HG03558 (cell line): Measurements from ENCODE around the gene MYO7B.

Source experiments
- ATAC-seq: cut with Tn5 transposase; IDR thresholded peaks from one replicate; pipeline ENCODE4 v1.9.1; 2021; ENCODE audit warnings: moderate number of reproducible peaks; ENCODE audit not compliant: unreplicated experiment; ENCODE audit errors: extremely low read depth

Gene MYO7B

DNA sequence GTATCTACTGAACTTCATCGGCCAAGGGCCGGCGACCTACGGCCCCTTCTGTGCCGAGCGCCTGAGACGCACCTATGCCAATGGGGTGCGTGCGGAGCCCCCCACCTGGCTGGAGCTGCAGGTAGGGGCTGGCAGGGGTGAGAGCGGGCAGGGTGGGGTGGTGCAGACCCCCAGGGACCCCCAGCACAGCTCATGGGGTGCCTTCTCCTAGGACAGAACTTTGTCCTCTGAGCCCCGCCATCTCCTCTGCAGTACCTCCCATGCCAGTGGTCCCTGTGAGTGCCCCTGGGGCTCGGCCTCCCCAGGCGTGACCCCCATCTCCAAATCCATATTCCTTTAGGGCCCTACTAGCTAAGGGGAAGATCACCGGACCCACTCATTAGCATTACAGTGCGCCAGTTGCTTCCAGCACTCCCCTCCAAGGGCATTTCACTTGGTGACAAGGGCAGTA lies 86.5 kb downstream of the MYO7B start:
- no peak for ATAC-seq

DNA sequence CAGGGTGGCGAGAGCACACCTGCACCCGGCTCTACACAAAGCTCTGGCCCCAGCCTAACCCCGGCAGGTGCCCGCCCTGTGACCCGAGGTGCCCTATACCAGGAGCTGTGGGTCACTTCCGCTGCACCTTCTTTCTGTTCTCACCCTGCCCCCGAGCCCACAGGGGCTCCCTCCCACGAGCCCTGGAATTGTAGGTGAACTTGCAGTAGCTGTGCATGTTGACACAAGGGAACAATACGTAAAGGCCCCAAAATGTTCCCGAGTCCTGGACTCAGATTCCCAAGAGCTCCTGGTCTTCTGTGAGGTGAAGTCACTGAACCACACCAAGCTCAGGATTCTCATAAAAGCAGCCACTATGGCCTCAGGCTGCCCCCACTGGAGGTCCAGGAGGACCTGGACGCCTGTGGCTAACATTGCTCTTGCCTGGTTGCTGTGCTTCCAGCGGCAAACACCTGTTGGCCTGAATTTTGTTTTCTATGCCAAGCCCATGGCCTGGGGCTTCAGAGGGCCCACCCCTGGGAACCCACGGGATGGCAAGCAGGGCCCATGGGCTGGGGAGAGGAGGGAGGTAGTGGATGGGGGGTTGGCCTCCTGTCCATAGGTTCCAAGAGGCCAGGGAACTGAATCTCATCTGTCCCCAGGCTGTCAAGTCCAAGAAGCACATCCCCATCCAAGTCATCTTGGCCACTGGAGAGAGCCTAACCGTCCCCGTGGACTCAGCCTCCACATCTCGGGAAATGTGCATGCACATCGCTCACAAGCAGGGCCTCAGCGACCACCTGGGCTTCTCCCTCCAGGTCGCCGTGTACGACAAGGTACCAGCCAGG lies 87.3 kb downstream of the MYO7B start:
- ATAC-seq = no peak

DNA sequence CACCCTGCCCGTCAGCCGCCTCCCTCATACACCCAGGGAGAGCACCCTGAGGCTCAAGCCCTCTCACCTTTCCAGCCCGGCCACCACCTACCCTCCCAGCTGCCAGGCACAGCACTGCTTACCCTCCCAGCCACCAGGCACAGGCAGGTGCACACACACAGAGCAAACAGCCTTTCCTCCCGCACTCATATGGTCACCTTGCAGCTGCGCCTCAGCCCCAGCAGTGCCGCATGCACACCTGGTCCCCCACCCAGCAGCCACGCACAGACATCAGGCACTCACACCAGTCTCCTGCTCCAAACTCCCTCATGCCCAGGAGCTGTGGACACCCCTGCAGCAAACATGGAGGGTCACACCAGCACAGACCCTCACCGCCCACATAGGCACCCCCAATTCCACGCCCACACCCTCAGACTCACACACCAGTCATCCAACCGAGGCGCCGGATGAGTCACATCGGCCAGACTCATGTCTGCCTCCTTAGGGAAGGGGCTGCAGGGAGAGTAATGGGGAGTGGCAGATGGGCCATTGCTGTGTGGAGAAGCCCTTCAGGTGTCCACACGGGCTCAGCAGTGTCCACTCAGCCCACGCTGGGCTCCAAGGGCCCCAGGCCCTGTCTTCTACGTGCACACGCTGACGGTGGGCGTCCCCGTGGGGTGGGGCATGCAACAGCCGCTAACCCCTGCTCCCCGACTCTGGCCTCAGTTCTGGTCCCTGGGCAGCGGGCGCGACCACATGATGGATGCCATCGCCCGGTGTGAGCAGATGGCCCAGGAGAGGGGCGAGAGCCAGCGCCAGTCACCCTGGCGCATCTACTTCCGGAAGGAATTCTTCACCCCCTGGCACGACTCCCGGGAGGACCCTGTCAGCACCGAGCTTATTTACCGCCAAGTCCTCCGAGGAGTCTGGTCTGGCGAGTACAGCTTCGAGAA lies 88.2 kb downstream of the MYO7B start:
- ATAC-seq = no peak

DNA sequence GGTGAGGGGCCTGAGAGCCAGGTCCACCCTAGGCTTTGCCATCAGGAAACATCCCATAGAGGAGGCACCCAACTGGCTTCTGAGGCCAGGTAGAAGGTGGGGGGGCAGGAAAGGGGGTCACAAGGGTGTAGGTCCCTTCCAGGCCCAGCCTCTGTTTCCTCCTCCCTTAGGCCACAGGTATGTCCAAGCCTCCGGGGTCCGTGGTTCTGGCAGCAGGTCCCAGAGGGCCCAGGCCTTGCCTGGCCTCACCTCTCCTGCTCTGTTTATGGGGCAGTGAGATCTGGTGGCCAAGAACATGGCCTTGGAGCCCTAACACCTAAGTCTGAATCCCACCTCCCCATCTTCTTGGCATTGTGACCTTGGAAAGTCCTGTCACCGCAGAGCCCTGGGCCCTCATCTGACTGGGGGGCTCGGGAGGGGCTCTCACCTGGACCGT lies 88.9 kb downstream of the MYO7B start:
- ATAC-seq = no peak

DNA sequence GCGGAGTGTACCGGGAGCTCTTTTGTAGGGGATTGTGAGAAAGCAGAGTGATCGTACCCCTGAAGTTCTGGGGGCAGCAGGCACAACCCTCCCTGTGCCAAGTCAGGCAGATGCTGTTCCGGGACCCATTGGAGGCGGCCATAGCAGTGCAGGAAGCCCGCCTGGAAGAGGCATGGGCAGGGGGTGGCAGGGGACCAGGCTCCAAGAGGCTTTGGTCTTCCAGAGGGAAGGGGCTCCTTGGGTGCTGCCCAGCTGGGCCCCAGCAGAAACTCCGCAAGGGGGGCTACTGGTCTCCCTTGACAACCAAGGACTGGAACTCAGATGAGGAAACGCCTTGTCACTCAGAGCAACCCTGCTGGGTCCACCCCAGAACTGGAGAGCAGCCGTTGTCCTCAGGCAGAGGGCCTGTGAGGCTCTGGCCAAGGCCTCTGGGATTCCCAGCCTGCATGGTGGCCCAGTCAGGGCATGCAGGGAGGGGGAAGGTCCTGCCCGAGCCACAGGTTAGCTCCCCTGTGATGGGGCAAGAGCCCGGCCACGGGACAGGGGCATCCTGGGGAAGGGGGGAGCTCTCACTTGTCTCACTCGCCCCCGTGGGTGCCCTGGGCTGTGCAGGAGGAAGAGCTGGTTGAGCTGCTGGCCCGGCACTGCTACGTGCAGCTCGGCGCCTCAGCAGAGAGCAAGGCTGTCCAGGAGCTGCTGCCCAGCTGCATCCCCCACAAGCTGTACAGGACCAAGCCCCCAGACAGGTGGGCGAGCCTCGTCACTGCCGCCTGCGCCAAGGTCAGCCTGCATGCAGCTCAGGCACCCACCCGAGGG lies 89.5 kb downstream of the MYO7B start:
- ATAC-seq = no peak

DNA sequence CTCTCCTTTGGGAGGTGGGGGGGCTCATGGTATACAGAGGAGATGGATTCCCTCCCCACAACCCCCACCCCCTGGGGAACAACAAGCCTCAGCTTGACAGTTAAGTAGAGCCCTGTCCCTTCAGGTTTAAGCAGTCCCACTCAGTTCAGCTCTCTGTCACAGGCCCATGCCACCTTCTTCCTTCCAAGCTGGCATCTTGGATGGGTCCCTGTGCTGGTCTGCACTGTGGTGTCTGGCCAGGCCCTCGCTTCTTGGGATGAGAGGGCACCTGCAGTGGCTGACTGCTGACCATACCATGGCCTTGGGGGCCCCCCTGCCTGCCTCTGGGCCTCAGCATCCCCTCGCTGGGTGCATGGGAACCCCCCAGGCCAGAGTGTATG lies 90.1 kb downstream of the MYO7B start:
- ATAC-seq = no peak

DNA sequence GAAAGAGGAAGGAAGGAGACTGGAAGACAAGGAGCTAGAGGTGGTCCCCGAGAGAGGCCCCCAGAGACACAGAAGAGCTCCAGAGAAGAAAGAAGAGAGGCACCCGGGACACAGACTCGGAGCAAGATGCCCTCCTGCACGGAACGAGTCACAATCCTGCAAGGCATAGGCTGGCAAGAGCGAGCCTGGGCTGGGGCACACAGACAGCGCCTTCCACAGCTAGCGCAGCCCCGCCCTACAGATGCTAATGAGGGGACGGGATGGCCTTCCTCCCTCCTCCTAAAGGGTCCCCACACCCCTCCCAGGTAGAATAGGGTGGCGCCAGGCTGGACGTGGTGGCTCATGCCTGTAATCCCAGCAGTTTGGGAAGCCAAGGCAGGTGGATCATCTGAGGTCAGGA lies 90.7 kb downstream of the MYO7B start:
- no peak for ATAC-seq

DNA sequence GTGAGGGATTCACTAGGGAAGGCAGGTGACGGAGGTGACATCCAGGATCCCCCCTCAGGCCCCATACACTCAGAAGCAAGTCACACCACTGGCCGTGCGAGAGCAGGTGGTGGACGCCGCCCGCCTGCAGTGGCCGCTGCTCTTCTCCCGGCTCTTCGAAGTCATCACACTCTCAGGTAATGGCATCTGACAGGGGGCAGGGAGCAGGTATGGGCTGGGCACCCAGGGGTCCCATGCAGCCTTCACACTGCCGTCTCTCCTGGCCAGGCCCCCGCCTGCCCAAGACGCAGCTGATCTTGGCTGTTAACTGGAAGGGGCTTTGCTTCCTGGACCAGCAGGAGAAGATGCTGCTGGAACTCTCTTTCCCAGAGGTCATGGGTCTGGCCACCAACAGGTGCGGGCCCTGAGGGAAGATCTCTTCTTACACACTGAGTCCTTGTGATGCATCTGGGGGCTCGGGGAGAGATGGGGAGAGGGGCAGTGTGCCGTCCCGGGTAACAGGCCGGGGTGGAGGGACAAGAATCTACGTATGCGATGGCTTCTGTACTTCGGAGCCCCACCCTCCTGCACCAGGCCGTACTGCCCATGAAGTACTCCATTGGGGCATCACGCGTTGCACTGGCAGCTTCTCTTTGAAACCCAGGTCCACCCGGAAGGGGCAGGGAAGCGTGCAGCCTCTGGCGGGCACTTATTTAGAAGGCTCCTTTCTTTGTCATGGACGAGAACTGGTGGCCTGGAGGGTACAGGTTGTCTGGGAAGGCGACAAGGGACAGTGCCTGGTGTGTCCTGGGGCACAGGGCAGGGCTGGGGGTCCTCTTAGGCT lies 91.6 kb downstream of the MYO7B start:
- ATAC-seq = no peak

DNA sequence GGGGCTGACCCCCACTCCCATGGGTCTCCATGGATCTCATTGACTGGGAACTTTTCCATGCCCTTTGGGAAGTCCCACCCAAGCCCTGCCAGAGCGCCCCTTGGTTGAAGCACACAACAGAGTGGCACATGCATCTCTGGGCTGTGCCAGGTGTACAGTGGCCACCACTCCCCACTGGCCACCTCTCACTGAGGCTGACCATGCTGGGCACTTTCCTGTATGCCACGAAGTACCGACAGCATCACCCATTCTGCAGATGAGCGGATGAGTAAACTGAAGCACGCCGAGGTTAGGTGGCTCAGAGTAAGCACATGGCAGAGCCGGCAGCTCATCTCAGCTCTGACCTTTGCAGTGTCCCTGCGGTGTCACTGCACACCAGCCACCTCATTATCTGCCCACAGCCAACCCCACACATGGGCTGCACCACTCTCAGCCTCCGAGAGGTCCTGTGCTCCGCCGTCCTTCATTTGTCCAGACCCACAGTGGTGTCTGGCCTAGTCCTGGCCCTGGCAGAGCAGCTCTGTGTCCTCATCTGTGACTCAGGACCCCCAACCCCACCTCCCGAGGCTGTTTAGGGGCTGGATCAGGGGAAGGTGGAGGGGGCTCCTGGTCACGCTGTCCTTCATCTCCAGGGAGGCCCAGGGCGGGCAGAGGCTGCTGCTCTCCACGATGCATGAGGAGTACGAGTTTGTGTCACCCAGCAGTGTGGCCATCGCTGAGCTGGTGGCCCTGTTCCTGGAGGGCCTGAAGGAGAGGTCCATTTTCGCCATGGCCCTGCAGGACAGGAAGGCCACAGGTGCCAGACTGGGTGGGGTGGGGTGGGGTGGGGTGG lies 92.5 kb downstream of the MYO7B start:
- ATAC-seq = no peak

DNA sequence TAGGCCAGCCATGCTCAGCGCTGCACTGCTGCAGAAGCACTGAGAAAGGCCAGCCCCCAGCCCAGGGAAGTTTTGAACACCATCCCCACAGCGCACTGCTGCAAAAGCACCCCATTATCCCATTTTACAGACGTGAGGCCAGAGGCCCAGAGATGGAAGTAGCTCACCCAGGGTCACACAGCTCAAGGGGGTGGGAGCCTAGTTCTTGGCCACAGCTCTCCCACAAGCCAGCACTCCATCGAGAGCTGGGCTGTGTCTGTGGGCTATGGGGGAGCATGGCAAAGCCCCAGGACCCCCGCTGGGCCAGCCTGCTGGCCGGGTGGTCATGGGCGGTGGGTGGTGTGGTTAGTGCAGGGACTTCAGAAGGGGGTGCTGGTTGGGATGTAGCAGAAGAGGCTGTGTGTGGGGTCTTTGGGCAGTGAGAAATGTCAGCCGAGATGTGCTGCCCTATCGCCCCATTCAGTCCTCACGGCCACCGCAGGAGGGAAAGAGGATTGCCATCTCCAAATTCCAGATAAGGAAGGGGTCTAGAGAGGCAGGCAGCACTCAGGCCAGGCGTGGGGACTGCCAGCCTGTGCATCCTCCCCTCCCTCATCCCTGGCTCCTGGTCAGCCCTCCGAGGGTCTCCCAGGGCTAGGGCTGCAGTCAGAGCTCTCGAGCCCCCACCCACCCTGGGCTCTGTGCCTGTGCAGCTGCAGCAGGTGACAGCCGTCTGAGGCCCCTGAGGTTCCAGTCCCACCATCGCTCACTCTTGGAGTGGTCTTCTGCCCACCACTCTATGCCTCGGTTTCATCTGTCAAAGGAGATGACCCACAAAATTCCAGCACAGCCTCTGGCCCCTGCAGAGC lies 93.5 kb downstream of the MYO7B start:
- ATAC-seq = no peak

DNA sequence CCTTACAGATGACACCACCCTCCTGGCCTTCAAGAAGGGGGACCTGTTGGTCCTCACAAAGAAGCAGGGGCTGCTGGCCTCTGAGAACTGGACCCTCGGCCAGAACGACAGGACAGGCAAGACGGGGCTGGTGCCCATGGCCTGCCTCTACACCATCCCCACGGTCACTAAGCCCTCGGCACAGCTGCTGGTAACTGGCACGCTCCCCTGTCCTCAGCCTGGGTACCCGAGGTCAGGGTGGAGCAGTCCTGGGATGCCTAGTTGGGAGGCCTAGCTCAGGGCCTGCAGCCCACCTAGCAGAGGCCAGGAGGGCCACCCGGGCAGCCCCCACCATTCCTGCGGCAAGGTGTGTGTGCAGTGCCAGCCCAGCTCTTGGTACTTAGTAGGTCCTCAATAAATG lies 94.2 kb downstream of the MYO7B start:
- no peak for ATAC-seq

DNA sequence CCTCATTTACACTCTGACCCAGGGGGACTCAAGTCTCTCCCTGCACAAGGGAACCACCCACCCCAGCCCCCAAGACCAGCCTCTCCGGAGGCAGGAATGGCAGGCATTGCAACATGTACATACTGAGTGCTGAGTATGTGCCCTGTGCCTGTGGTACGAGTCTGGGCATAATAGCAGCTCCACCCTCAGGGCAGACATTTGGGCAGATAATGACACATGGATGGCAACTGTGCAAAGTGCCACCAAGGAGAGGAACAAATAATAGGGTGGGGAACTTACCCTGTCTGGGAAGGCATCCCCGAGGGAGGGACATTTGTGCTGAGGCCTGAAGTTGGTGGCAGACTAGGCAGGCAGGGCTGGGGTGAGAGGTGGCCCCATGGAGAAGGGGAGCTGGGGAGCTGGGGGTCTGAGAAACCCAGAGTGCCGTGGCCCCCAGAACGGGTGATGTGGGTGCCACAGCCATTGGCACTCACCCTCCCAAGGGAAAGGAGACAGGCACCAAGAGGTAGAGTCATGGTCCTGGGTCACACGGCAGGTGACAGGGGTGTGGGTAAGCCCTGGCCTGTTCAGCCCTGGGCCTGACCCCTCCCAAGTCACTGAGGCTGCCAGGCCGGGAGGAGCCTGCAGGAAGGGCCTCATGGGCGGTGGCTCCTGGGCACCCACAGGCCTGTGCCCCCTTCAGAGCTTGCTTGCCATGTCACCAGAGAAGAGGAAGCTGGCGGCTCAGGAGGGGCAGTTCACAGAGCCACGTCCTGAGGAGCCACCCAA lies 94.8 kb downstream of the MYO7B start:
- ATAC-seq = no peak

DNA sequence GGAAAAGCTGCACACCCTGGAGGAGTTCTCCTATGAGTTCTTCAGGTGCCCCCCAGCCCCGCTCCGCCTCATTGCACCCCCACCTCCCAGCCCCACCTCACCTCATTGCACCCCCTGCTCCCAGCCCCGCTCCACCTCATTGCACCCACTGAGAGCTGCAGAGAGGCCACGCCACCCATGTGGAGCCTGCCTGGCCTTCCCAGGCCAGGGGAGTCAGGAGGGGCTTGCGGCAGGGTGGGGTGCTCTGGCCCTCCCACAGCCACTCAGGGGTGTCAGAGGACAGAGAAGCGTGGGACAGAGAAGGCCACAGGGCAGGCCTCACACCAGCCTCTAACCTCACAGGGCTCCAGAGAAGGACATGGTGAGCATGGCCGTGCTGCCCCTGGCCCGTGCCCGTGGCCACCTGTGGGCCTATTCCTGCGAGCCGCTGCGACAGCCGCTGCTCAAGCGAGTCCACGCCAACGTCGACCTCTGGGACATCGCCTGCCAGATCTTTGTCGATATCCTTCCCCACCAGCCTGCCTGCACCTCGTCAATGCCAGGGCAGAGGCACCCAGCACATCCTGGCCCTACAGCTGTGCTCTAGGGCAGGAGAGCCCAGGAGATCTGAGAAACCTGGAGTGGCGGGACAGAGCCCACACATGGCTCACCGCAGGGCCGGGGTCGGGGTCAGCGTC lies 95.5 kb downstream of the MYO7B start:
- no peak for ATAC-seq

DNA sequence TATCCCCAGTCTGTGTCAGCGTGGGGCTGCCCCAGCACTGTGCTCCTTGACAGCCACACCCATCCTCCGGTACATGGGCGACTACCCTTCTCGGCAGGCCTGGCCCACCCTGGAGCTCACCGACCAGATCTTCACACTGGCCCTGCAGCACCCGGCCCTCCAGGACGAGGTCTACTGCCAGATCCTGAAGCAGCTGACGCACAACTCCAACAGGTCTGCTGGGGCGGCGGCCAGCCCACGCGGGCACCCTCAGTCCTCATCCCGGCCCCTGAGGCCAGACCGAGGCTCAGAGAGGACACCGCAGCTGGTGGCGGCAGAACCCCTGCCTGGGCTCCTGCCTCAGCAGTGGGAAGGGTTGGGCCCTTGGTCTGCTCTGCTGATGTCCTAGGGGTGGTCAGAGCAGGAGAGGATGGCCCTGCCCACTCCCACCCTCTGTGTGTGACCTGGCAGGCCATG lies 96.1 kb downstream of the MYO7B start:
- ATAC-seq = no peak

DNA sequence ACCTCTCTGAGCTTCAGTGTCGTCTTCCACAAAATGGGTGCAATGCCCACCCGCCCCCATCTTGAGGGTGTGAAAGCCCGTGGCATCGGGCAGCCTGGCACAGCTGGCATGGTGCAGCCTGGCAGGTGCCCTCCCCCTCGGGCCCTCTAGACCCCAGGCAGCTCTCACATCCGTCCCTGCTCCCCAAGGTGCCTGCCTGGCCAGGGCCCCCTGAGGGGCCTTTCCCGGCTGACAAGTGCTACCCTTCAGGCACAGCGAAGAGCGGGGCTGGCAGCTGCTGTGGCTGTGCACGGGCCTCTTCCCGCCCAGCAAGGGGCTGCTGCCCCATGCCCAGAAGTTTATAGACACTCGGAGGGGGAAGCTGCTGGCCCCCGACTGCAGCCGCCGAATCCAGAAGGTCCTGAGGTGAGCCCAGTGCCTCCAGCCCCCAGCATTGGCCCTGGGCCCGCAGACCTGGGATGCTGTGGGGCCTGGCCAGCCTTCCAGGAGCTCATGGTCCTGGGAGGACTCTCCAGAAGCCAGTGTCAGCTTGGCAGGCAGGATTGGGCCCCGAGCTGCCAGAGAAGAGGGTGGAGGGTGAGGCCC lies 96.6 kb downstream of the MYO7B start:
- no peak for ATAC-seq
